CD14-positive monocyte (primary cell): ENCODE data around the gene ETV1. TPM values are rescaled to one million over a fixed set of nuclear protein-coding genes. Genes with fewer than 3 reads are reported as not detected.

ENCODE experiments used
- DNase-seq, 3 donors: peaks; one replicate each; pipeline ENCODE4 v3.0.0-alpha.2; 2011 to 2022
- H2AFZ ChIP-seq: 2 replicates; pipeline ENCODE4 v1.6.0; 2012; ENCODE audit warnings: mild to moderate bottlenecking, low read depth, low read length, inconsistent platforms; ENCODE audit not compliant: insufficient read depth, poor library complexity, severe bottlenecking
- H3K27ac ChIP-seq, 2 donors: 1 replicate in 1 of 2; 2 replicates in 1 of 2; pipeline ENCODE4 v1.5.1; 2012 to 2013; ENCODE audit warnings: low read length in 2 of 2, control low read depth in 1 of 2, inconsistent platforms in 1 of 2, low read depth in 1 of 2, mild to moderate bottlenecking in 1 of 2
- H3K27me3 ChIP-seq, 2 donors: one replicate each; pipeline versions ENCODE4 v1.6.0 to v1.6.1; 2011 to 2013; ENCODE audit warnings: low read length in 2 of 2; ENCODE audit not compliant: control insufficient read depth in 2 of 2, insufficient read depth in 2 of 2
- H3K36me3 ChIP-seq, 2 donors: replicated peaks in 1 of 2; 1 replicate in 1 of 2; 2 replicates in 1 of 2; pipeline versions ENCODE4 v1.5.1 to v1.6.1; 2012 to 2013; ENCODE audit warnings: low read length in 2 of 2, control low read depth in 1 of 2, inconsistent platforms in 1 of 2, mild to moderate bottlenecking in 1 of 2; ENCODE audit not compliant: insufficient read depth in 2 of 2, control insufficient read depth in 1 of 2
- H3K4me1 ChIP-seq, 2 donors: 1 replicate in 1 of 2; 2 replicates in 1 of 2; pipeline versions ENCODE4 v1.5.1 to v1.6.1; 2012 to 2013; ENCODE audit warnings: low read length in 2 of 2, control low read depth in 1 of 2, inconsistent platforms in 1 of 2, mild to moderate bottlenecking in 1 of 2, moderate library complexity in 1 of 2; ENCODE audit not compliant: insufficient read depth in 2 of 2, control insufficient read depth in 1 of 2
- H3K4me2 ChIP-seq: replicated peaks from 2 replicates; pipeline ENCODE3; 2012; ENCODE audit warnings: low read length, moderate library complexity, mild to moderate bottlenecking; ENCODE audit not compliant: poor library complexity, severe bottlenecking; ENCODE audit errors: extremely low read depth
- H3K4me3 ChIP-seq, 3 experiments: fragments of 200-600 bp in 1 of 3; sonication (generic) in 1 of 3; replicated peaks in 1 of 3; 1 replicate in 2 of 3; 2 replicates in 1 of 3; pipeline ENCODE4 v1.5.1; 2011 to 2013; ENCODE audit warnings: low read length in 3 of 3, mild to moderate bottlenecking in 3 of 3, control low read depth in 2 of 3, low read depth in 2 of 3, inconsistent platforms in 1 of 3, moderate library complexity in 1 of 3
- H3K79me2 ChIP-seq: 2 replicates; pipeline ENCODE4 v1.6.0; 2012; ENCODE audit warnings: mild to moderate bottlenecking, control low read depth, inconsistent platforms, low read length, moderate library complexity; ENCODE audit not compliant: insufficient read depth
- H3K9ac ChIP-seq: 2 replicates; pipeline ENCODE4 v1.6.0; 2017; ENCODE audit warnings: low read length, mild to moderate bottlenecking; ENCODE audit not compliant: insufficient read depth, poor library complexity, severe bottlenecking
- H3K9me3 ChIP-seq, 2 donors: replicated peaks in 1 of 2; 1 replicate in 1 of 2; 2 replicates in 1 of 2; pipeline versions ENCODE4 v1.5.1 to v1.6.1; 2012 to 2013; ENCODE audit warnings: low read length in 2 of 2, control low read depth in 1 of 2; ENCODE audit not compliant: control insufficient read depth in 1 of 2, insufficient read depth in 1 of 2
- H4K20me1 ChIP-seq: 2 replicates; pipeline ENCODE4 v1.6.0; 2012; ENCODE audit warnings: mild to moderate bottlenecking, low read length, control low read depth, moderate library complexity; ENCODE audit not compliant: insufficient read depth
- H3K27ac Mint-ChIP-seq, 7 donors: one replicate each; pipeline ENCODE4 v1.8.0; 2020; ENCODE audit warnings: mild to moderate bottlenecking in 7 of 7, mixed read lengths in 7 of 7, moderate library complexity in 6 of 7, inconsistent platforms in 2 of 7
- H3K27me3 Mint-ChIP-seq, 3 donors: one replicate each; pipeline ENCODE4 v1.8.0; 2021 to 2022; ENCODE audit warnings: low read depth in 3 of 3, mild to moderate bottlenecking in 3 of 3, mixed read lengths in 3 of 3, moderate library complexity in 3 of 3, inconsistent platforms in 1 of 3
- H3K36me3 Mint-ChIP-seq, 2 donors: one replicate each; pipeline ENCODE4 v1.8.0; 2020; ENCODE audit warnings: mixed read lengths in 2 of 2, inconsistent platforms in 1 of 2, mild to moderate bottlenecking in 1 of 2
- H3K4me1 Mint-ChIP-seq: one replicate; pipeline ENCODE4 v1.8.0; 2020; ENCODE audit warnings: mild to moderate bottlenecking, mixed read lengths
- H3K4me3 Mint-ChIP-seq, 2 donors: one replicate each; pipeline ENCODE4 v1.8.0; 2020; ENCODE audit warnings: mild to moderate bottlenecking in 2 of 2, mixed read lengths in 2 of 2, moderate library complexity in 1 of 2
- H3K9me3 Mint-ChIP-seq, 7 donors: one replicate each; pipeline ENCODE4 v1.8.0; 2020 to 2022; ENCODE audit warnings: mixed read lengths in 7 of 7, mild to moderate bottlenecking in 6 of 7, moderate library complexity in 6 of 7, inconsistent platforms in 2 of 7
- WGBS: methylation state at CpG from one replicate; pipeline ENCODE4 v1.1.5; 2013; ENCODE audit warnings: missing lambda C conversion rate; ENCODE audit not compliant: insufficient coverage; 5-methylcytosine and 5-hydroxymethylcytosine counted together
- intact Hi-C, 2 donors: fragments of 100-400 bp; cut with micrococcal nuclease; formaldehyde crosslinking; loops; one replicate each; pipeline versions ENCODE4 v1.15.0 to v1.15.1; 2023
- polyA plus RNA-seq, 3 donors: library from polyadenylated mRNA; depleted of rRNA in 1 of 3; unstranded in 2 of 3; stranded (reverse) in 1 of 3; fragments of 300-500 nt in 2 of 3; fragments of >200 nt in 1 of 3; fragmentation: Illumina TruSeq in 2 of 3; gene quantifications; 1 replicate in 2 of 3; 2 replicates in 1 of 3; pipeline ENCODE4 v1.2.3, GENCODE V29; 2012 to 2021
- TF ChIP-seq, protein P1 (sequence below): fragments of 200-600 bp; IDR thresholded peaks from one replicate; pipeline ENCODE4 v1.8.0; 2022; ENCODE audit warnings: antibody characterized with exemption, mild to moderate bottlenecking

The ETV1 gene
- polyA plus RNA-seq, 3 donors: not detected

DNA sequence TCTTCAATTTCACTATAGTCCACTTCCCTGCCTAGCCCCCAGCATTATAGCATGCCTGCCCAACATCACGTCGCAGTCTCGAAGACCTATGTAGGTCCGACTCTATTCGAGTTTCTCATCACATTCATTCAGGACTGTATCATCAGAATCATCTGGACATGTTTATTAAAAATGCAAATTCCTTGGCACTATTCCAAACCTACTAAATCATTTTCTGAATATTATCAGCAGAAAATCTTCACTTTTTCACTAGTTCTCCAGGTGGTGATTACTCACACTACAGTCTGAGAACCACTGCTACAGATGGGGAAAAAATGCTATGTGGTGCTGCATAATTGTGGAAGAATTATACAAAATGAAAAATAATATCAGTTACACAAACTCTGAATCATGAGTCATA lies 29.3 kb upstream of the ETV1 start:
- Mint-ChIP-seq H3K27ac (no peak overlapping the region), H3K36me3 (no peaks in the 10 kb centered on the region), H3K9me3 (no peaks in the 10 kb centered on the region), H3K27me3 (peaks cover 1 to 2% (median 1%) of the 10 kb centered on the region in 3 donors), H3K4me1 (no peaks in the 10 kb centered on the region), H3K4me3 (no peak overlapping the region)
- no peaks in the 10 kb centered on the region for H3K27me3 ChIP-seq
- H4K20me1 ChIP-seq: no peaks in the 10 kb centered on the region
- H3K27ac ChIP-seq: no peak overlapping the region
- TF ChIP-seq, protein P1, sequence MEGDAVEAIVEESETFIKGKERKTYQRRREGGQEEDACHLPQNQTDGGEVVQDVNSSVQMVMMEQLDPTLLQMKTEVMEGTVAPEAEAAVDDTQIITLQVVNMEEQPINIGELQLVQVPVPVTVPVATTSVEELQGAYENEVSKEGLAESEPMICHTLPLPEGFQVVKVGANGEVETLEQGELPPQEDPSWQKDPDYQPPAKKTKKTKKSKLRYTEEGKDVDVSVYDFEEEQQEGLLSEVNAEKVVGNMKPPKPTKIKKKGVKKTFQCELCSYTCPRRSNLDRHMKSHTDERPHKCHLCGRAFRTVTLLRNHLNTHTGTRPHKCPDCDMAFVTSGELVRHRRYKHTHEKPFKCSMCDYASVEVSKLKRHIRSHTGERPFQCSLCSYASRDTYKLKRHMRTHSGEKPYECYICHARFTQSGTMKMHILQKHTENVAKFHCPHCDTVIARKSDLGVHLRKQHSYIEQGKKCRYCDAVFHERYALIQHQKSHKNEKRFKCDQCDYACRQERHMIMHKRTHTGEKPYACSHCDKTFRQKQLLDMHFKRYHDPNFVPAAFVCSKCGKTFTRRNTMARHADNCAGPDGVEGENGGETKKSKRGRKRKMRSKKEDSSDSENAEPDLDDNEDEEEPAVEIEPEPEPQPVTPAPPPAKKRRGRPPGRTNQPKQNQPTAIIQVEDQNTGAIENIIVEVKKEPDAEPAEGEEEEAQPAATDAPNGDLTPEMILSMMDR: no peak
- no peak overlapping the region for H2AFZ ChIP-seq
- WGBS: 96% methylated on average over 5 of the region's 5 CpGs
- H3K79me2 ChIP-seq: no peaks in the 10 kb centered on the region
- no peaks in the 10 kb centered on the region for H3K4me1 ChIP-seq
- no peak overlapping the region for H3K4me3 ChIP-seq
- H3K9ac ChIP-seq: no peak overlapping the region
- H3K9me3 ChIP-seq: no peaks in the 10 kb centered on the region
- intact Hi-C loops: no loop called here
- no peak for DNase-seq
- no peaks in the 10 kb centered on the region for H3K36me3 ChIP-seq
- H3K4me2 ChIP-seq: no peak overlapping the region

DNA sequence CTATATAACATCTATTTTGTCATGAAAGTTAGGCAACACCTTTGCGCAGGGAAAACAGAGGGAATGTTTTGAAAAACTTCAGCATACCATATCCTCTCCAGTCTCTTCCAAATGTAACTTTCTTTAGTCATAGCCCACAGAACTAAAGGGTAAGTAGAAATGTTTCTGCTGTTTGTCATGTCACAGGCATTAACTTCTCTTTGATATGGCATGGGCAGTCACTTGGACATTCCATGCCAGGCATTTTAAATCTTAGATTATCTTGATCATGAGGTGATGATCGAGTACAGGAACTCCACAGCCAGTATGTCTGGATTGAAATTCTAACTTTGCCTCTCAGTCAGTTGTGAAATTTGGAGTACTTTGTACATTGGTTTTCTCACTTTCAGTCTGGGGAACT lies 27.5 kb upstream of the ETV1 start:
- Mint-ChIP-seq H3K9me3 (peaks cover 0 to 2% (median 0%) of the 10 kb centered on the region in 7 donors), H3K27ac (no peak overlapping the region), H3K4me3 (no peak overlapping the region), H3K27me3 (peaks cover 1 to 2% (median 1%) of the 10 kb centered on the region in 3 donors), H3K4me1 (no peaks in the 10 kb centered on the region), H3K36me3 (no peaks in the 10 kb centered on the region)
- no peak overlapping the region for H3K4me2 ChIP-seq
- H3K27ac ChIP-seq: no peak overlapping the region
- no peaks in the 10 kb centered on the region for H4K20me1 ChIP-seq
- no peak overlapping the region for H3K4me3 ChIP-seq
- no peaks in the 10 kb centered on the region for H3K36me3 ChIP-seq
- no peak for DNase-seq
- no peak overlapping the region for H3K9ac ChIP-seq
- intact Hi-C loops: no loop called here
- no peak overlapping the region for H2AFZ ChIP-seq
- H3K4me1 ChIP-seq: no peaks in the 10 kb centered on the region
- TF ChIP-seq, protein P1: no peak
- no peaks in the 10 kb centered on the region for H3K27me3 ChIP-seq
- WGBS: 67% methylated on average over 1 of the region's 2 CpGs
- no peaks in the 10 kb centered on the region for H3K9me3 ChIP-seq
- no peaks in the 10 kb centered on the region for H3K79me2 ChIP-seq
